Calu3 (cell line): ENCODE data around the gene ZBTB20. TPM values are rescaled to one million over a fixed set of nuclear protein-coding genes. Genes with fewer than 3 reads are reported as not detected.

Experiments used
- BruUV-seq: library from RNA; stranded (reverse); fragments of 400-500 nt; replicated peaks from 2 replicates; lab custom pipeline; 2021; lab: Mats Ljungman, UMichigan
- CTCF ChIA-PET: fragments of 300-600 bp; sonication (Branson Sonifier 250); formaldehyde crosslinking; loops from one replicate; lab custom pipeline; 2022; ENCODE audit warnings: antibody characterized with exemption; lab: Charles Lee
- DNase-seq: peaks from one replicate; pipeline ENCODE4 v3.0.0; 2022
- H3K27ac Mint-ChIP-seq: one replicate; pipeline ENCODE4 v1.8.0; 2022; ENCODE audit warnings: mixed read lengths; ENCODE audit not compliant: unreplicated experiment
- H3K27me3 Mint-ChIP-seq: one replicate; pipeline ENCODE4 v1.8.0; 2022; ENCODE audit warnings: mixed read lengths; ENCODE audit not compliant: unreplicated experiment
- H3K36me3 Mint-ChIP-seq: one replicate; pipeline ENCODE4 v1.8.0; 2022; ENCODE audit warnings: mild to moderate bottlenecking, moderate library complexity, mixed read lengths; ENCODE audit not compliant: insufficient read depth, unreplicated experiment
- H3K4me1 Mint-ChIP-seq: one replicate; pipeline ENCODE4 v1.8.0; 2022; ENCODE audit warnings: mild to moderate bottlenecking, low read depth, mixed read lengths; ENCODE audit not compliant: unreplicated experiment
- H3K4me3 Mint-ChIP-seq: one replicate; pipeline ENCODE4 v1.8.0; 2022; ENCODE audit warnings: mild to moderate bottlenecking, low read depth, moderate library complexity, mixed read lengths; ENCODE audit not compliant: unreplicated experiment
- H3K9me3 Mint-ChIP-seq: one replicate; pipeline ENCODE4 v1.8.0; 2022; ENCODE audit warnings: low read depth, mixed read lengths; ENCODE audit not compliant: unreplicated experiment
- CTCF ChIP-seq: fragments of 200-600 bp; IDR thresholded peaks from one replicate; pipeline ENCODE4 v1.8.0; 2022; ENCODE audit warnings: antibody characterized with exemption; ENCODE audit not compliant: unreplicated experiment
- intact Hi-C: fragments of 100-400 bp; cut with micrococcal nuclease; formaldehyde crosslinking; loops from one replicate; pipeline ENCODE4 v1.10.0; 2022; ENCODE audit not compliant: unreplicated experiment
- total RNA-seq: library from RNA; stranded (reverse); gene quantifications from 2 replicates; pipeline ENCODE4 v1.2.3, GENCODE V29; 2022

Gene ZBTB20
- total RNA-seq, 1 experiment from 2014 or later = 24.1 TPM

GRCh38 chr3:115019900-115020299 lies 127.2 kb downstream of the ZBTB20 start:
- no TSS peak for BruUV-seq
- intact Hi-C loops = loop anchor here (10.0 kb wide), 1 partner anchor 45 kb away; no protein-coding TSS in a partner anchor
- TF ChIP-seq CTCF = no peak
- no peaks in the 10 kb centered on the region for H3K4me1 Mint-ChIP-seq
- H3K36me3 Mint-ChIP-seq = no peaks in the 10 kb centered on the region
- no peak overlapping the region for H3K27ac Mint-ChIP-seq
- CTCF ChIA-PET = no interaction called here
- no peak overlapping the region for H3K4me3 Mint-ChIP-seq
- peaks cover 5% of the 10 kb centered on the region for H3K9me3 Mint-ChIP-seq
- no peaks in the 10 kb centered on the region for H3K27me3 Mint-ChIP-seq
- DNase-seq = no peak

GRCh38 chr3:115018694-115019093 lies 128.4 kb downstream of the ZBTB20 start:
- Mint-ChIP-seq H3K9me3 (peaks cover 5% of the 10 kb centered on the region), H3K4me3 (no peak overlapping the region), H3K27me3 (no peaks in the 10 kb centered on the region), H3K36me3 (no peaks in the 10 kb centered on the region), H3K4me1 (no peaks in the 10 kb centered on the region), H3K27ac (no peak overlapping the region)
- intact Hi-C loops = no loop called here
- no TSS peak for BruUV-seq
- CTCF ChIA-PET = no interaction called here
- no peak for DNase-seq
- TF ChIP-seq CTCF = no peak

GRCh38 chr3:115007966-115008365 lies 139.1 kb downstream of the ZBTB20 start:
- no peak for DNase-seq
- TF ChIP-seq CTCF = no peak
- no TSS peak for BruUV-seq
- Mint-ChIP-seq H3K27me3 (no peaks in the 10 kb centered on the region), H3K9me3 (no peaks in the 10 kb centered on the region), H3K36me3 (no peaks in the 10 kb centered on the region), H3K4me1 (no peaks in the 10 kb centered on the region), H3K27ac (no peak overlapping the region), H3K4me3 (no peak overlapping the region)
- CTCF ChIA-PET = no interaction called here
- intact Hi-C loops = no loop called here

GRCh38 chr3:115004201-115005140 lies 142.6 kb downstream of the ZBTB20 start:
- no TSS peak for BruUV-seq
- DNase-seq = no peak
- Mint-ChIP-seq H3K9me3 (no peaks in the 10 kb centered on the region), H3K4me1 (no peaks in the 10 kb centered on the region), H3K36me3 (no peaks in the 10 kb centered on the region), H3K27ac (no peak overlapping the region), H3K27me3 (no peaks in the 10 kb centered on the region), H3K4me3 (no peak overlapping the region)
- intact Hi-C loops = no loop called here
- CTCF ChIA-PET = no interaction called here
- TF ChIP-seq CTCF = no peak
